Putamen (tissue), 1 donor: ENCODE data around the gene CLN5.

Experiments
- DNase-seq: peaks from one replicate; pipeline ENCODE4 v3.0.0-alpha.2; 2016; ENCODE audit warnings: low spot score

Gene CLN5

DNA sequence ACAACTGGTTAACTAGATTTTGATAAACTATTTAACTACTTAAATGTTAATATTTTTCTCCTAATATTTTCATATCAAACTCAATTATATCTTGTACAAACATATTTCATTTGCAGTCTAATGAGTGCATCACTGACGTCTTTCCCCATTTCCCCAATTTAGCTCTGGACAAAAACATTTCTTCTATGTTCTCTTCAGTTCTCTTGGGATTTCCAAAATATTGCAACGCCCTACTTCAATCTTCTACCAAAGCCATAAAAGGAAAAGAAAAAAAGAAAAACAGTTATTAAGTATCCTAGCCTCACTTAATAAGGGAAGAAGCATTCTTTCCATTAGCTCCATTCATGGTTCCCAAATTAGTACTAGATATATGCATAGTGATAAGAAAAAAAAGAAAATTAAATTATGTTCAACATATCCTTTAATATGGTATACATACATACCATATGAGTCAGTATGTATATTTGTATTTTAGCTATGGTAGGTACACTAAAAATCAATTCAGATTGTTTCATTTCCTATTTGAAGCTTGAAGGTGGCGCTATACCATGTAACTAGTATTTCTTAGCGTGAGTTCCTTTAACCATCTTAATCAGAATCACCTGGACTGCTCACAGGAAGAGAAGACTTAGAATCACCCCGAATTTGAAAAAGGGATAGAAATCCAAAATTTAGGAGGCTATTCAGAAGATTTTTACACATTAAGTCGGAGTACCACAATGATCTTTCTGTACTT is 25.2 kb downstream of the CLN5 start:
- DNase-seq = no peak

DNA sequence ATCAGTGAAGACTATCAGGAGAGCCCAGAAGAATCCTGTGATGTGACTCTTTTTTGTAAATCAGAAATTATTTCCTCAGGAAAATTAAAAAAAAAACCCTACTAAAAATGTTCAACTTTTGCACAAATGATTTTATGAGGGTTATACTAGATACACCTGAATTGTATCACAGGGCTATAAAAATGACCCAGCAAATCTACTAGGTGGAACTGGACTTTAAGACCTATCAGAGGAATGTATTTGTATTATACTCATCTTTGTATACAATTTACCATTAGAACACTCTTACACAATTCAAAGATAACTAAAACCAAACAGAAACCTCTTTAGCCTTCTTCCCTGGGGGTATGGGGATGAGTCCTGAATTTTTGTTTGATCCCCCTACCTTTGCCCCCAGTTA is 27.9 kb downstream of the CLN5 start:
- no peak for DNase-seq

DNA sequence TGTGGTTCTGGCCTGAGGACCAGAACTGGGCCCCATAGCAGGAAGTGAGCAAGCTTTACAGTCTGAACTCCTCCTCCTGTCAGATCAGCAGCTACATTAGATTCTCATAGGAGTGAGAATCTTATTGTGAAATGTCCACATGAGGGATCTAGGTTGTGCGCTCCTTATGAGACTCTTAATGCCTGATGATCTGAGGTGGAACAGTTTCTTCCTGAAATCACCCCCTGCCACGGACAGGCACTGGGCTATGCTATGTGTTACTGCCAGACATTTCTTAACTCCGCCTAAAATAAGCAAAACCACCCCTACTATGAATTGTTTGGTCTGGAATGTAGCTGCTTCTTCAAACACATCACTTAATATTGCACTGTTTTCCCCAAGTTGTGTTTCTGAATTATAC is 30.5 kb downstream of the CLN5 start:
- DNase-seq = no peak

DNA sequence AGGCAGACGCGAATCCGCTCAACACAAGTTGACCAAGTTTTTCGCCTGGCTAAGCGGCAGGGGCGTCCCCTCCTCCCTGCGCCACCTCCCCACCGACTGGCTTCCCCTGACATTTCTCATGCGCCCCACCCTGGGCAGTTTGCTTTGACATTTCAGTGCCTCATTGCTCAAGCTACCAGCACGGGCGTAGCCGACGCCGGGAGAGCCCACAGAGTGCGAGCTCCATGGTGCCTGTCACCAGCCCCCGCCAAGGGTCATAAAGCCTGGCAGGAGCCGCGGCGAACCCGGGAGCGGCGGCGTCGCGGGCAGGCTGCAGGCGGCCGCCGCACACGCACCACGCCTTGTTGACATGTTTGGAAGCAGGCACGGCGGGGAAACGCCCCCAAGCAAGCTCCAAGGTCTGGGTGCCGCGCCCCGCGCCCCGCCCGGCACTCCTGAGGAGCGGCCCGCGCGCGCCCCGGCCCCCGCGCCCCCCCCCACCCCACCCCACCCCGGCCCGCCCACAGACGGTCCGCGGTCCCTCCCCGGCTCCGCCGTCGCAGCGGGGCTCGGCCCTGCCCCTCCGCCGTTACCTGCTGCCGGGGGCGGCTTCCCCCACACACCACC is 34.5 kb downstream of the CLN5 start:
- DNase-seq = peak; percentile 61

DNA sequence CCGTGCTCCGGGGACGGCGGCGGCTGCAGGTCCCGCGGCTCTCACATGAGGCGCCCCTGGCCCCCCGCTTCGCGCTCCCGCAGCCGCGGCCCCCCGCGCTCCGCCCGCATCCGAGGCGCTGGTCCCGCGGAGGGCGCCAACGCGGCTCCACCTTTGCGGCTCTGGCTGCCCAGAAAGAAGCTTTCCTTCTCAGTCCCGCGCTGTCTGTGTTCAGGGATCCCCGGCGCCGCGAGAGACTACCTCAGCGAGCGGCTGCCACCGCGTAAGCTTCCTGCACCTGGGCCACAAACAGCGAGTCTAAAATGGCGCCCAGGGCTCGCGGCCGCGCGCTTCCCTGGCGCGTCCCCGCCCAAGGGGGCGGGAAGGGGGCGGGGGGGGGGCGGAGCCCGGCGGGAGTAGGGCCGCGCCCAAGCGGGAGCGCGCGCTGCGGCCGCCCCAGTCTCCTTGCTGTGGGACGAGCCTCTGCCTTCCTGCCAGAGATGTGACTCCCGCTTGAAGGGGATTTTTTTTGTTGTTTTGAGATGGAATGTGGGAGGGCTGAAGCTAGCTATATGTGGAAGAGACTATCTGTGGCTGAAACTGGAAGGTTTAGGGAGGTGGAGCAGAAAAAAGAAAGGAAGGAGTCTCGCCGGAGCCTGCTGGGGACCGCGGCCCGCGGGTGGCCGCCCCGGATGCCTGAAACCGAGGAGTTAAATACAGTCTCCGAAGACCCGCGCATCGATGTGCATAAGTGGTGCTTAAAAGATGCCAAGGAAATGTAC is 35.2 kb downstream of the CLN5 start, which contains the start of gene FBXL3:
FBXL3 (minus strand) TSS at position 299 of the 761 bp plus-strand sequence. CDS start 5,299 bp downstream, outside the sequence.
- peak; percentile 87 for DNase-seq

DNA sequence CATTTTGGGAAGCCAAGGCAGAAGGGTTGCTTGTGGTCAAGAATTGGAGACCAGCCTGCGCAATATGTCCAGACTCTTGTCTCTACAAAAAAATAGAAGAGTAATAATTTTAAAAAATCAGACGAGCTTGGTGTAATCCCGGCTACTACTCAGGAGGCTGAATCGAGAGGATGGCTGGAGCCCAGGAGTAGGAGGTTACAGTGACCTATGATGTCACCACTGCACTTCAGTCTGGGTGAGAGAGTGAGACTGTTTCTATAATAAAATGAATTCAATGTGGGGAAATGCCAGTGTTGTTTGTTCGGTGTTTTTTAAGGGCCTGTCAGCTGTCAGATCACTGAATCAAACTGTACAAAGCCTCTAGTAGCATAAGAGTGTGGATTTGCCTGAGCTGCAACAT is 36.3 kb downstream of the CLN5 start:
- DNase-seq = no peak

DNA sequence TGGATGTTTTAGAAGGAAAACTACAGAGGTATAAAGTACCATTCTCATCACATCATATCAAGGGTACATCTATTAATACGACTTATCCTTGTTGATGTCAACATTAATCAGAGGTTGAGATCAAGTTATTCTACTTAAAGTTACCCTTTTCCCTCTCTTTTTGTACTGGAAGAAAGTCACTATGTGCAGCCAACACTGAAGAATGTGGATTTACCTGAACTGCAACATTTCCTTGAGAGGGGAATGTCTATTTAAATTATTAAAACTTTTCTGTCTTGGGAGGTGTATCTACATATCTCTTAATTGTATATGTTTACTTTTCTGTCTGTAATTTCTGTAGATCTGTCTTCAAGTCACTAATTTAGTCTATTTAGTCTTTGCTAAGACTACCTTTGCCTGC is 37.6 kb downstream of the CLN5 start:
- DNase-seq = no peak

DNA sequence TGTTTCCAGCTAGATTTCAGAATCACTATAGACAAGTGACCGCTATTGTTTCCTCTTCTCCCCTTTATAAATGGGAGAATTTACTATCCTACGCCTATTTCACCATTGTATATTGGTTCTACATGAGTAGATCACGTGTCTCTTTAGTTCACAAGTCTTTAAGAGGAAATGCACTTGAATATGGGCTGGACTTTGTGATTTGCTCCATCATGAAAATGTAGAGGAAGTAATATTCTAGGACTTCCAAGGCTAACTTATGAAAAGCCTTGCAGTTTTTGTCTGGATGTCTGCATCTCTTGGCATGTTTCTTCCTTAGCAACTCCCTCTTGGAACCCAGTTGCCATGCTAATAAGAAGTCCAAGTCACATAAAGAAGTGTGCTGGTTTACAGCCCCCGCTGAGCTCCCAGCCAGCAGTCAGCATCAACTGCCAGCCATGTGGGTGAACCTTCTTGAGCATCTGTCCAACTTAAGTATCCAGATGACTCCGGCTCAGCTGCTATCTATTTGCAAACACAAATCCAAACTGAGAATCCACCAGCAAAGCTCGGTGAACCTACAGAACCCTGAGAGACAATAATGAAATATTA is 39.9 kb downstream of the CLN5 start:
- no peak for DNase-seq

DNA sequence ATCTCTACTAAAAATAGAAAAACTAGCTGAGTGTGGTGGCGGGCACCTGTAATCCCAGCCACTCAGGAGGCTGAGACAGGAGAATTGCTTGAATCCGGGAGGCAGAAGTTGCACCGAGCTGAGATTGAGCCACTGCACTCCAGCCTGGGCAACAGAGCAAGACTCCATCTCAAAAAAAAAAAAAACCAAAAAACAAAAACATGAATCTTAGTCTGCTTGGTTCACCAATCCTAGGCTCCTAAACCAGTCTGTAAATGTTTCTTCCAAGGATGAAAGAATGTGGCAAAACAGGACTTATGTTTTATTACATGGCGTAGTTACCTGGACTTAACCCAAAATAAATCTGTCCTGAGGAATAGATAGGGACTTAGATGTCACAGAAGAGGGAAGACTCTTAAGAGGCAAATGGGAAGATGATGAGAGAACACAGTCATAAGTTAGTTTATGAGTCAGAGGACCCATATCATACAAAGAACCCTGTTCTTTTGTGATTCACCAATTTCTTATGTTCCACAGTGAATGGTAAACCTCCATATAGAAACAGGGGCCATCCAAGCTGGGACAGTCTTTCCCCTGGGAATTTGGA is 41.9 kb downstream of the CLN5 start:
- no peak for DNase-seq

DNA sequence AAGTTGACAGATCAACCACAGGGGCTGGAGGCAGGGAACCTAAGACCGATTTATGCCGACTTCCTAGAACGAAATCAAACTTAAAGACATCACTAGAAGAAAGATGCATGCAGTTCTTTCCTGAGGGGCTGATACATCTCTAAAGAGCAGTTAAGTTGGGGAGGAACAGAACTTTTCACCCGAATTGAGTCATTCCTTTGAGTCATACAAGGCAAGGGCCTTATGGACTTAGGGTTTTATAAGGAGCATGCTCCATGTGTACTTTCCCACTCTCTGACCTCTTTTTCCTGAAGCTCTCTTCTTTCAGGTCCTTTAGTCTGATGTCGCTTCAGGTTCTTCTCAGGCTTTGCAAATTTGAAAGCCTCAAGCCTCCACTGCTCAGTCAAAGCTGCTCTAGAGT is 43.0 kb downstream of the CLN5 start:
- DNase-seq = no peak

DNA sequence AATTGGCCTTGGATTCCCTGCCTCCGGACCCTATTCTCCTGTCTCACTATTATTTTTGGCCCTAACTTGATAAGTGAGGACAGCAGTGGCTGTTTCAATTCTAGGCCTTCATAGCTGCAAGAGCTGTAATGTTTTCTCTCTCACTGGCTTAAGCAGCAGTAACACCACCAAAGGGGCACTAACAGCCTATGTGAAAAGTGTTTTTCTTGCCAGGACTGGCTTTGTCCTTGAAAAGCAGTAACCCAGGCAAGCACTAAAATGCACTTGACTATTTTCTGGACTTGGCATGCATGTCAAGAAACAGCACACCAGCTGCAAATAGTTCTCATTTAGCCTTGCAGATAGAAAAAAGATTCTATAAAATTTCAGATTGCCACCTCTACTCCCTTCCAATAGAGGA is 44.4 kb downstream of the CLN5 start:
- no peak for DNase-seq

DNA sequence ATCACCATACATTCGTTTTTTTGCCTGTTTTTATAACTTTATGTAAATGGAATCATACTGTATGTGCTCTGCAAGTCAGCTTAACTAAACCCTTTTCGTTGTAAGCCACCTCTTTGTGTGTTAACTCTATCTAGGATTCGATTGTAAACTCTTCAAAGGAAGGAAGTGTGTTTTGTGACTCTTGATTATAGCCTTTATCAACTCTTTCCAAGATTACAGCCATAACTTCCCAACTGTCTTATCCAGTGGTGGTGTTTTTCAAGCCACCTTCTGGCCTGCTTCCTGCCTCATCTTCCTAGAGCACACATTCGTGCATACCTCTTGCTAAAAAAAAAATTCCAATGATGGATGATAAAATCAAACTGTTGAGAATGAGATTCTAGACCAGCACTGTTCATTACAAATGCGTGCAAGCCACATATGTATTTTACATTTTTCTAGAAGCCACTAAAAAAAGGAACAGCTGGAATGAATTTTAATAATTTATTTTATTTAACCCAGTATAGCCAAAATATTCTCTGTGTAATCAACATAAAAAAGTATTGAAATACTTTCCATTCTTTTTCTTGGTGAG is 47.1 kb downstream of the CLN5 start:
- DNase-seq = no peak

DNA sequence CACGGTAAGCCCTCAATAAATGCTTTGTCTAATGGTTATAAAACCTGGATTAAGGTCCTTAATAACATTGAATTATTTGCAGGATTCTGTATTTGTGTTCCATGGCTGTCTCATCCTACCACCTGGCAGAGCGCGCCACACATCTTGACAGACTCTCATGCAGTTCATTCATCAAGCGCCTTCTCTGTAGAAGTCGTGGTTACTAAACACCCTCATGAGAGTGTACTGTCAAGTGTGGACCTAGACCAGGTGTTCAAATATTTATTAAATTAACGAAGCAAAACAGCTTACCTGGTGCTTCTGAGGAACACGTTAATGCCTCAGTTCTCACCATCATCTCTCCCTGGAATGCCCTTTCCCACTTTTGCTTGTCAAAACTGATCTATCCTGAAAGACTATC is 48.2 kb downstream of the CLN5 start:
- DNase-seq = no peak

DNA sequence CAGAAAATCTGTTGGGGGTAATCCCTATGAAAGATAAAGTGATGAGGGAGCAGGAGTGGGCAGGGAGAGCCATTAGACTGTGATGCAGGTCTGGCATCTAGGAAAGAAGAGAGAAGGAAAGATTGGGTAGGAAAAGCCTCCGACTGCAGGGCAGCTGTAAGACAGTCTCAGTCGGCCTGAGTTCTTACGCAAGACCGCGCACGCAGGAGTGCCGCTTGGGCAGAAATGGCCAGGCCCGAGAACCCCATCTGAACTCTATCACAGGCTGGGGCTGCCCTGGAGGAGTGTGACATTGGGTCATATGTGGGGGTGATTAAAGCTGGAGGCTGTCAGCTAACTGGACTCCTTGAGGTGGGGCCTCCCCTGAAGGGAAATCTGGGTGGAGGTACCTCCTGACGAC is 49.0 kb downstream of the CLN5 start:
- no peak for DNase-seq

DNA sequence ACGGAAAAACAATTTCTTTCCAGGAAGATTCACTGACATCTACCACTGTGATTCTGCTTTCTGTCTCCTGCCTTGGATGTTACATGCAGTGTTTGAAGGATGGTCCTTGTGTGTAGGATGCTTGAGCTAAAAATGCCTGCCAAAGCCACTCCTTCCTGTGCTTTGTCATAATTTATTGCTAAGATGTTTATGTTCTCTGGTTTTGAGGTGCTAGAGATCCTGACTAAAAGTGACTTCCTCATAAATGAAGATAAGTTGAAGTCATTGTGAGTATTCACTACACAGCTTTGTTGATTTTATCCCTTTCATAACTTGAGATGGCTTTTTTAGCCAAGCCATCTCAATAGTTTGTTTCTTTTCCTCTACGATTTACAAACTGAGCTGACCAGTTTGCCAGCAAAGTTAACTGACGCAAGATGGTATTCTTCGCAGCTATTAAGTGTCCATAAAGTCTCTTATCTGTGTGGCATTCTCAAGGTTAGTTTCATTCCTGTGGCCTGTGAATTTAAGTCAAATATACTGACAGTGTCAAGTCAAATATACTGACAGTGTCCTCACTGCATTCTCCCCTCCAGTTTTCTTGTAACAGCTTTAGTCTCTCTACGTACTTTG is 50.8 kb downstream of the CLN5 start:
- DNase-seq = no peak

DNA sequence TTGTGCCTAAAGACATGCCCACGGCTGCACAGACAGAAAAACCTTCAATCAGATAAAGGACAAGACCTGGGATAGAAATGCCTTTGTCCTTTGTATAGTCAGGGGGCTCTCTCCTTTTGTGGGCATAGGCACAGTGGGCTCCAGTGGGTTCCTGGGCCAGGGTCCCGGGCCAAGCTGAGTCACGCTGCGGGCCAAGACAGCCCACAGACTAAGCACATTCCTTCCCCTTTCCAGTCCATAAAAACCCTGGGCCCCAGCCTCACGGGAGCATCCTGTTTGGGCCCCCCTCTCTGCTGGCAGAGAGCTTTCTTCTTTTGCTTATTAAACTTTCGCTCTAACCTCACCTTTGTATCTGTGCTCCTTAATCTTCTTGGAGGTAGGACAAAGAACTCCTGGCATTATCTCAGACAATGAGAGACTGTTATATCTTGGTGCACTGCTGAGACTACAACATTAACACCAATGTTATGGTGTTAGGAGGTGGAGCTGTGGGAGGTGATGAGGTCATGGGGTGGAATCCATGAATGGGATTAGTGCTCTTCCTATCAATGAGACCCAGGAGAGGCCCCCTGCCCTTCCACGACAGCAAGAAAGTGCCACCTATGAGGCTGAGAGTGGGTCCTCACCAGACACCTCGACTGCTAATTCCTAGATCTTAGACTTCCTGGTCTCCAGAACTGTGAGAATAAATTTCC is 55.9 kb downstream of the CLN5 start:
- no peak for DNase-seq

DNA sequence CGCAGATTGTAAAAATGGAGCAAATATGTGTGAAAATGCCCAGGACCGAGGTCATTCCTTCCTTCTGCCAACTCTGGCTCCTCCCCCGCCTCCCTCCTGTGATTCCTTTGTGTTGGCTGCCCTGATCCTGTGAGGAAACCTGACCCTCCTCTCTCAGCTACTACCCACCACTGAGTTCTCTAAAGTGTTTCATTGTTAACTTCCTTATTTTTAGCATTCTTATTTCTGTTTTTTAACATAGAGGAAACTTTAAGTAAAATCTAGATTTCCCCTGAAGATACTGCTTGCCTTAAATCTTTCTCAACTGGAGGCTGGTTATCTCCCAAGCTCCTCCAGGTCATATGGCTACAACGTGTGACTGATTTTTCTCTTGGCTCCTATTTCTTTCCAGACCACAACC is 56.8 kb downstream of the CLN5 start:
- no peak for DNase-seq

DNA sequence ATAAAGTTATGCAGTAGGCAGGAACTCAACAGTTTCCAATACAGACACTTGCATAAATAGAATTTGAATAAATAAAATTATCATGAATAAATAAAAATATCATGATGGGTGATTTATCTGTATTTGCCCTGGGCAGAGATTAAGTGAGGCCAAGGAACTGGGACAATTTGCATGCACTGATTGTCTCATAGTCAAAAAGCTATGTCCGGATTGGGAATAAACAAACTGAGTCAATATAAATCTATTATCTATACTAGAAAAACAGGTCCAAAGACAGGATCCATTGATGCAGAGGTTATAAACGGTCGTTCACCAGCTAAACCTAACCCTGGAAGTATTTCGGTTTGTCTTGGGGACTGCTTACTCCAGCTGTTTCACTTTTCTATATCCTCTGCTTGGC is 61.3 kb downstream of the CLN5 start:
- DNase-seq = no peak
